Measurements from ENCODE around the gene GHITM.

The GHITM gene

GRCh38 chr10:84201682-84202081, 62.4 kb downstream of the GHITM start:
- DNase-seq, result no peak

- no peak for DNase-seq
Observed at GRCh38 chr10:84202349-84202748, 63.0 kb downstream of the GHITM start.
